ENCODE data around the gene PLXNA4. TPM values are rescaled to one million over a fixed set of nuclear protein-coding genes. Genes with fewer than 3 reads are reported as not detected.

Gene PLXNA4
- total RNA-seq, 2 donors from 2014 or later, result 24.0 to 42.7 TPM

- TF ChIP-seq CTCF (conservative IDR thresholded peaks at IDR 0.05), result no peak
- Mint-ChIP-seq H3K36me3 (ENCODE audit: low read depth) (peaks cover 2% of the 10 kb centered on the region), H3K4me3 (no peak overlapping the region), H3K9me3 (no peaks in the 10 kb centered on the region), H3K27me3 (ENCODE audit: insufficient read depth) (no peaks in the 10 kb centered on the region), H3K27ac (no peak overlapping the region), H3K4me1 (peaks cover 44% of the 10 kb centered on the region)
- H3K27me3 ChIP-seq (ENCODE audit: control insufficient read depth, insufficient read depth, low read length, poor library complexity, severe bottlenecking), result no peaks in the 10 kb centered on the region
- H3K36me3 ChIP-seq (ENCODE audit: control insufficient read depth, insufficient read depth, low read length), result no peaks in the 10 kb centered on the region
- peaks cover 27% of the 10 kb centered on the region for H3K4me1 ChIP-seq (ENCODE audit: control insufficient read depth, insufficient read depth, low read length)
- H3K27ac ChIP-seq (ENCODE audit: low read depth, low read length), result no peak overlapping the region
- H3K9me3 ChIP-seq (ENCODE audit: control insufficient read depth, low read length), result no peaks in the 10 kb centered on the region
- H3K9ac ChIP-seq (ENCODE audit: extremely low read depth, low read length, poor library complexity, severe bottlenecking), result no peak overlapping the region
- no peak for DNase-seq
- 92 to 97% methylated on average over 2 to 8 of the region's 8 CpGs for WGBS, 2 experiments (ENCODE audit: insufficient coverage in 1 of 2, insufficient read length in 1 of 2)
- no peak overlapping the region for H3K4me3 ChIP-seq (ENCODE audit: low read length)
Measured at GRCh38 chr7:132377703-132378584, 198.3 kb downstream of the PLXNA4 start.

- 95 to 100% methylated on average over 2 of the region's 2 CpGs for WGBS, 2 experiments (ENCODE audit: insufficient coverage in 1 of 2, insufficient read length in 1 of 2)
- Histone ChIP-seq H3K4me1 (ENCODE audit: control insufficient read depth, insufficient read depth, low read length) (peaks cover 22% of the 10 kb centered on the region), H3K9ac (ENCODE audit: extremely low read depth, low read length, poor library complexity, severe bottlenecking) (no peak overlapping the region), H3K9me3 (ENCODE audit: control insufficient read depth, low read length) (no peaks in the 10 kb centered on the region), H3K4me3 (ENCODE audit: low read length) (no peak overlapping the region), H3K36me3 (ENCODE audit: control insufficient read depth, insufficient read depth, low read length) (no peaks in the 10 kb centered on the region), H3K27me3 (ENCODE audit: control insufficient read depth, insufficient read depth, low read length, poor library complexity, severe bottlenecking) (no peaks in the 10 kb centered on the region), H3K27ac (ENCODE audit: low read depth, low read length) (no peak overlapping the region)
- no peak for DNase-seq
- Mint-ChIP-seq H3K4me1 (peaks cover 36% of the 10 kb centered on the region), H3K4me3 (no peak overlapping the region), H3K27ac (no peak overlapping the region), H3K36me3 (ENCODE audit: low read depth) (peaks cover 2% of the 10 kb centered on the region), H3K27me3 (ENCODE audit: insufficient read depth) (no peaks in the 10 kb centered on the region), H3K9me3 (no peaks in the 10 kb centered on the region)
- no peak for TF ChIP-seq CTCF (conservative IDR thresholded peaks at IDR 0.05)
Measured at GRCh38 chr7:132377015-132377414, 199.3 kb downstream of the PLXNA4 start.

GRCh38 chr7:132376361-132377013, 199.8 kb downstream of the PLXNA4 start:
- no peak for TF ChIP-seq CTCF (conservative IDR thresholded peaks at IDR 0.05)
- 91 to 96% methylated on average over 5 of the region's 5 CpGs for WGBS, 2 experiments (ENCODE audit: insufficient coverage in 1 of 2, insufficient read length in 1 of 2)

More at GRCh38 chr7:132376361-132377013, 199.8 kb downstream of the PLXNA4 start:
- no peaks in the 10 kb centered on the region for H3K36me3 ChIP-seq (ENCODE audit: control insufficient read depth, insufficient read depth, low read length)
- H3K9me3 ChIP-seq (ENCODE audit: control insufficient read depth, low read length), result no peaks in the 10 kb centered on the region
- Mint-ChIP-seq H3K4me3 (no peak overlapping the region), H3K4me1 (peaks cover 33% of the 10 kb centered on the region), H3K9me3 (no peaks in the 10 kb centered on the region), H3K36me3 (ENCODE audit: low read depth) (peaks cover 2% of the 10 kb centered on the region), H3K27ac (no peak overlapping the region), H3K27me3 (ENCODE audit: insufficient read depth) (no peaks in the 10 kb centered on the region)
- H3K27me3 ChIP-seq (ENCODE audit: control insufficient read depth, insufficient read depth, low read length, poor library complexity, severe bottlenecking), result no peaks in the 10 kb centered on the region
- no peak overlapping the region for H3K9ac ChIP-seq (ENCODE audit: extremely low read depth, low read length, poor library complexity, severe bottlenecking)
- no peak overlapping the region for H3K4me3 ChIP-seq (ENCODE audit: low read length)
- no peak overlapping the region for H3K27ac ChIP-seq (ENCODE audit: low read depth, low read length)
- DNase-seq, result no peak
- peaks cover 18% of the 10 kb centered on the region for H3K4me1 ChIP-seq (ENCODE audit: control insufficient read depth, insufficient read depth, low read length)

All from endodermal cell (in vitro differentiated cells).